Loucy (cell line): ENCODE data around the gene DHRS13.

Experiments
- EZH2phosphoT487 ChIP-seq: fragments of 200-600 bp; IDR thresholded peaks from 2 replicates; pipeline ENCODE4 v1.6.1; 2018; ENCODE audit warnings: antibody characterized with exemption, mild to moderate bottlenecking, moderate library complexity, borderline replicate concordance
- TF ChIP-seq, protein P1 (sequence below): fragments of 200-600 bp; sonication (generic); conservative IDR thresholded peaks from 2 replicates; pipeline ENCODE4 v1.5.1; 2014; ENCODE audit warnings: mild to moderate bottlenecking, antibody characterized with exemption, low read length

DNA sequence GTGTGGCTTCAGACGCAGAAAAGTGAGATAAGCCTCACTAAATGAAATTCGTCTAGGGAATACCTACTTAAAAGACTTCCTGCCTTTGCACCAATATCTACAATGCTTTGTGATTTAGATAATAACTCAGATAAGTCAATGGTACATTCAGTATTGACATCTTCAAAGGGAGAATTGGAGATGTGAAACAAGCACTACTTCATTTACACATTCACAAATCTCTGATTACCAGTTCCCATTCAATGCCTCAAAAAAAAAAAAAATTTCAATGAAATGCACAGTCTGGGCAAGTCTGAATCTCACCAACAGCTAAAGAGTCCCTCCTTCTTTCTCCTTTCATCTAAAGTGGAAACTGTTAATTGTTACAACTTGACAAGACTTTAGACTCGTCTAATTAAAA is 44.8 kb upstream of the DHRS13 start:
- TF ChIP-seq, protein P1, sequence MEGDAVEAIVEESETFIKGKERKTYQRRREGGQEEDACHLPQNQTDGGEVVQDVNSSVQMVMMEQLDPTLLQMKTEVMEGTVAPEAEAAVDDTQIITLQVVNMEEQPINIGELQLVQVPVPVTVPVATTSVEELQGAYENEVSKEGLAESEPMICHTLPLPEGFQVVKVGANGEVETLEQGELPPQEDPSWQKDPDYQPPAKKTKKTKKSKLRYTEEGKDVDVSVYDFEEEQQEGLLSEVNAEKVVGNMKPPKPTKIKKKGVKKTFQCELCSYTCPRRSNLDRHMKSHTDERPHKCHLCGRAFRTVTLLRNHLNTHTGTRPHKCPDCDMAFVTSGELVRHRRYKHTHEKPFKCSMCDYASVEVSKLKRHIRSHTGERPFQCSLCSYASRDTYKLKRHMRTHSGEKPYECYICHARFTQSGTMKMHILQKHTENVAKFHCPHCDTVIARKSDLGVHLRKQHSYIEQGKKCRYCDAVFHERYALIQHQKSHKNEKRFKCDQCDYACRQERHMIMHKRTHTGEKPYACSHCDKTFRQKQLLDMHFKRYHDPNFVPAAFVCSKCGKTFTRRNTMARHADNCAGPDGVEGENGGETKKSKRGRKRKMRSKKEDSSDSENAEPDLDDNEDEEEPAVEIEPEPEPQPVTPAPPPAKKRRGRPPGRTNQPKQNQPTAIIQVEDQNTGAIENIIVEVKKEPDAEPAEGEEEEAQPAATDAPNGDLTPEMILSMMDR, result no peak
- no peak for TF ChIP-seq EZH2phosphoT487
